Liver (tissue), 9 donors: ENCODE data around the gene FAM8A1. TPM values are rescaled to one million over a fixed set of nuclear protein-coding genes. Genes with fewer than 3 reads are reported as not detected.
"Not testable (repeated sequence)": the region's sequence is repeated elsewhere in the genome, so short reads cannot be mapped to it uniquely, and the experiment has no call there.

Experiments used
- DNase-seq: peaks from one replicate; pipeline ENCODE4 v3.0.0-alpha.2; 2017; ENCODE audit warnings: low spot score
- H3K27ac ChIP-seq, 2 donors: one replicate each; pipeline ENCODE4 v1.7.0; 2013; ENCODE audit warnings: inconsistent platforms in 2 of 2, low read length in 2 of 2, control low read depth in 1 of 2, low read depth in 1 of 2, mild to moderate bottlenecking in 1 of 2
- H3K27me3 ChIP-seq, 4 donors: one replicate each; pipeline versions ENCODE4 v1.6.1 to v1.7.0; 2013; ENCODE audit warnings: low read length in 3 of 4, inconsistent platforms in 1 of 4, mild to moderate bottlenecking in 1 of 4, moderate library complexity in 1 of 4; ENCODE audit not compliant: control insufficient read depth in 4 of 4, insufficient read depth in 4 of 4
- H3K36me3 ChIP-seq, 4 donors: one replicate each; pipeline versions ENCODE4 v1.6.1 to v1.7.0; 2013; ENCODE audit warnings: low read length in 3 of 4, mild to moderate bottlenecking in 3 of 4, low read depth in 1 of 4, moderate library complexity in 1 of 4; ENCODE audit not compliant: control insufficient read depth in 4 of 4, insufficient read depth in 3 of 4
- H3K4me1 ChIP-seq, 4 donors: one replicate each; pipeline versions ENCODE4 v1.6.1 to v1.7.0; 2013; ENCODE audit warnings: low read length in 3 of 4, mild to moderate bottlenecking in 3 of 4, moderate library complexity in 1 of 4; ENCODE audit not compliant: control insufficient read depth in 4 of 4, insufficient read depth in 4 of 4
- H3K4me3 ChIP-seq, 3 donors: one replicate each; pipeline versions ENCODE4 v1.6.1 to v1.7.0; 2013; ENCODE audit warnings: low read length in 3 of 3, control low read depth in 1 of 3, low read depth in 1 of 3, mild to moderate bottlenecking in 1 of 3
- H3K9ac ChIP-seq, 2 donors: one replicate each; pipeline ENCODE4 v1.7.0; 2013; ENCODE audit warnings: low read length in 2 of 2, mild to moderate bottlenecking in 2 of 2, moderate library complexity in 2 of 2, control low read depth in 1 of 2, low read depth in 1 of 2
- H3K9me3 ChIP-seq, 4 donors: one replicate each; pipeline versions ENCODE4 v1.6.1 to v1.7.0; 2013; ENCODE audit warnings: low read length in 3 of 4; ENCODE audit not compliant: control insufficient read depth in 4 of 4
- CTCF ChIP-seq: fragments of 150-350 bp; IDR thresholded peaks from 2 replicates; pipeline ENCODE4 v1.5.1; 2017; ENCODE audit warnings: improper control_type of control experiment, low read depth, low read length; ENCODE audit not compliant: missing input control
- GABPA ChIP-seq, 2 donors: IDR thresholded peaks in 1 of 2; conservative IDR thresholded peaks in 1 of 2; 2 replicates each; pipeline ENCODE4 v1.6.1; 2016; ENCODE audit warnings: antibody characterized with exemption in 2 of 2, mild to moderate bottlenecking in 1 of 2, moderate library complexity in 1 of 2
- HNF4A ChIP-seq, 2 donors: conservative IDR thresholded peaks; 2 replicates each; pipeline ENCODE4 v1.6.1; 2016; ENCODE audit warnings: antibody characterized with exemption in 2 of 2, mild to moderate bottlenecking in 2 of 2
- JUND ChIP-seq, 2 donors: IDR thresholded peaks; 2 replicates each; pipeline ENCODE4 v1.6.1; 2016; ENCODE audit warnings: antibody characterized with exemption in 2 of 2
- MAX ChIP-seq: IDR thresholded peaks from 2 replicates; pipeline ENCODE4 v1.6.1; 2016; ENCODE audit warnings: antibody characterized with exemption
- NR2F2 ChIP-seq: IDR thresholded peaks from 2 replicates; pipeline ENCODE4 v1.6.1; 2016; ENCODE audit warnings: antibody characterized with exemption
- RAD21 ChIP-seq, 2 donors: IDR thresholded peaks; 2 replicates each; pipeline ENCODE4 v1.6.1; 2016; ENCODE audit warnings: antibody characterized with exemption in 2 of 2, mild to moderate bottlenecking in 2 of 2
- RXRA ChIP-seq, 2 donors: IDR thresholded peaks; 2 replicates each; pipeline ENCODE4 v1.6.1; 2017 to 2018; ENCODE audit warnings: antibody characterized with exemption in 2 of 2, mild to moderate bottlenecking in 1 of 2
- TAF1 ChIP-seq: conservative IDR thresholded peaks from 2 replicates; pipeline ENCODE4 v1.6.1; 2016; ENCODE audit warnings: antibody characterized with exemption, mild to moderate bottlenecking
- WGBS: extraction: QIAGEN DNeasy Blood & Tissue Kit; methylation state at CpG from one replicate; pipeline ENCODE4 v1.1.7; 2013; 5-methylcytosine and 5-hydroxymethylcytosine counted together
- polyA plus RNA-seq, 2 donors: library from polyadenylated mRNA; stranded (reverse) in 1 of 2; unstranded in 1 of 2; fragments of 200-250 nt in 1 of 2; fragments of >200 nt in 1 of 2; fragmentation: Nextera tagmentation in 1 of 2; extraction: Ambion mirVana in 1 of 2; gene quantifications; one replicate each; pipeline versions ENCODE4 v1.2.1 to v1.2.3, GENCODE V29; 2013 to 2015
- total RNA-seq, 2 donors: library from RNA; depleted of rRNA; stranded (reverse); fragments of >200 nt; gene quantifications; one replicate each; pipeline ENCODE4 v1.2.3, GENCODE V29; 2014
- donor health status: healthy.
- donor health status: healthy.
- donor health status: healthy.
- donor health status: healthy.
- donor health status: healthy.

The FAM8A1 gene
- total and polyA plus RNA-seq, 4 donors: 20.7 to 47.2 (median 20.9) TPM

- Histone ChIP-seq H3K36me3 (no peaks in the 10 kb centered on the region), H3K4me1 (peaks cover 0 to 10% (median 6%) of the 10 kb centered on the region in 4 donors), H3K27me3 (no peaks in the 10 kb centered on the region), H3K27ac (no peak overlapping the region), H3K4me3 (no peak overlapping the region), H3K9ac (no peak overlapping the region), H3K9me3 (no peaks in the 10 kb centered on the region)
- peak; percentile 36 to 73 for TF ChIP-seq RAD21 (IDR thresholded peaks at IDR 0.05)
- TF ChIP-seq RXRA (IDR thresholded peaks at IDR 0.05): no peak
- TF ChIP-seq GABPA (IDR thresholded peaks at IDR 0.05 in 1 of 2, conservative IDR thresholded peaks at IDR 0.05 in 1 of 2): no peak
- peak; percentile 32 for TF ChIP-seq CTCF
- TF ChIP-seq JUND (IDR thresholded peaks at IDR 0.05): no peak
- peak; percentile 11 to 33 for TF ChIP-seq HNF4A (conservative IDR thresholded peaks at IDR 0.05)
- TF ChIP-seq NR2F2: no peak
- TF ChIP-seq MAX: no peak
- WGBS: 58% methylated on average over 7 of the region's 7 CpGs
- no peak for DNase-seq
Observed at GRCh38 chr6:17585766-17586490, 14.2 kb upstream of the FAM8A1 start.

GRCh38 chr6:17586623-17587022 is 13.5 kb upstream of the FAM8A1 start:
- not testable (repeated sequence) for H3K9ac ChIP-seq, H3K27ac ChIP-seq, DNase-seq, H3K4me3 ChIP-seq, H3K36me3 ChIP-seq, H3K27me3 ChIP-seq, H3K9me3 ChIP-seq
- H3K4me1 ChIP-seq: peaks cover 0 to 10% (median 6%) of the 10 kb centered on the region in 4 donors
- WGBS: 95% methylated on average over 13 of the region's 13 CpGs

GRCh38 chr6:17588011-17588410 is 12.1 kb upstream of the FAM8A1 start:
- H3K27me3 ChIP-seq: no peaks in the 10 kb centered on the region
- H3K4me1 ChIP-seq: peaks cover 0 to 10% (median 6%) of the 10 kb centered on the region in 4 donors
- DNase-seq: no peak
- H3K4me3 ChIP-seq: no peak overlapping the region
- no peak overlapping the region for H3K9ac ChIP-seq
- TF ChIP-seq HNF4A (conservative IDR thresholded peaks at IDR 0.05) (no peak), JUND (IDR thresholded peaks at IDR 0.05) (no peak)
- no peaks in the 10 kb centered on the region for H3K36me3 ChIP-seq
- H3K27ac ChIP-seq: no peak overlapping the region
- no peaks in the 10 kb centered on the region for H3K9me3 ChIP-seq
- WGBS: 70% methylated on average over 6 of the region's 6 CpGs

GRCh38 chr6:17589406-17590096 is 10.6 kb upstream of the FAM8A1 start:
- Histone ChIP-seq H3K27me3 (no peaks in the 10 kb centered on the region), H3K27ac (no peak overlapping the region), H3K9me3 (no peaks in the 10 kb centered on the region), H3K9ac (no peak overlapping the region), H3K4me3 (no peak overlapping the region), H3K36me3 (no peaks in the 10 kb centered on the region), H3K4me1 (peaks cover 0 to 3% (median 0%) of the 10 kb centered on the region in 4 donors)
- no peak for DNase-seq
- TF ChIP-seq TAF1: no peak
- 88% methylated on average over 5 of the region's 5 CpGs for WGBS
